NCI-H1092 treated with DMSO at 0.1 percent for 48 hours (cell line): ENCODE measurements around the gene C11orf24.
"Not testable (repeated sequence)": the region's sequence is repeated elsewhere in the genome, so short reads cannot be mapped to it uniquely, and the experiment has no call there.

Experiments
- DNase-seq: peaks from one replicate; lab custom pipeline; 2025; lab: John Stamatoyannopoulos, UW

C11orf24 gene

GRCh38 chr11:68271781-68272608, at the start of gene C11orf24:
Gene C11orf24, minus strand, starts transcription at chr11:68271973. Its CDS starts 8,206 bp downstream, at chr11:68263767.
- DNase-seq: peak; percentile 96

DNA sequence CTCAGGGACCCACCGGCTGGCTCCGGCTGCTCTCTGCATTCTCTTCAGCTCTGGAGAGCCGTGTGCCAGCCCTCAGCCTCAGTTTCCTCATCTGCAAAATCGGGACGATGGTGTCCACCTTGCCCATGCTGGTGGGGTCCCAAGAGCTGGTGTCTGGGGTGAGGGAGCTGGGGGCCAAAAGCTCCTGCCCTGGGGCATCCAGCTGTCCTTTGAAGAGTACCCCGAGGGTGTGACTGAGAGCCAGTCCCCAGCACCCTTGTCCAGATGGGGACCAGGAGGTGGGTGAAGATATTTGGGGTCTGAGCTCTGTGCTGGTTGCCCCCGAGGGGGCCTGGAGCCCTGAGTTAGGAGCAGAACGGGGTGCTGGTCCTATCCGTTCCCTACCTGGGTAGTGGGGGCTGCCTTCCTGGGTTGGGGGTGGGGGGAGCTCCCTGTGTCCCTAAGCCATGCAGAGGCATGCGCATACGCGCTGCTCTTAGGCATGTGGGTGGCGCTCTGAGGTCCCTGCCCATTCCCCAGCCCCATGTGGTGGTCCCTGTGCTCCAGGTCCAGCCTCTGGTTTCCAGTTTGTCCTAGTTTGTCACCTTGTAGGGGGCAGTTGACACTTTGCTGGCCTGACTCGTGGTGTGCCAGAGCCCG, 45.5 kb upstream of the C11orf24 start:
- DNase-seq: no peak

DNA sequence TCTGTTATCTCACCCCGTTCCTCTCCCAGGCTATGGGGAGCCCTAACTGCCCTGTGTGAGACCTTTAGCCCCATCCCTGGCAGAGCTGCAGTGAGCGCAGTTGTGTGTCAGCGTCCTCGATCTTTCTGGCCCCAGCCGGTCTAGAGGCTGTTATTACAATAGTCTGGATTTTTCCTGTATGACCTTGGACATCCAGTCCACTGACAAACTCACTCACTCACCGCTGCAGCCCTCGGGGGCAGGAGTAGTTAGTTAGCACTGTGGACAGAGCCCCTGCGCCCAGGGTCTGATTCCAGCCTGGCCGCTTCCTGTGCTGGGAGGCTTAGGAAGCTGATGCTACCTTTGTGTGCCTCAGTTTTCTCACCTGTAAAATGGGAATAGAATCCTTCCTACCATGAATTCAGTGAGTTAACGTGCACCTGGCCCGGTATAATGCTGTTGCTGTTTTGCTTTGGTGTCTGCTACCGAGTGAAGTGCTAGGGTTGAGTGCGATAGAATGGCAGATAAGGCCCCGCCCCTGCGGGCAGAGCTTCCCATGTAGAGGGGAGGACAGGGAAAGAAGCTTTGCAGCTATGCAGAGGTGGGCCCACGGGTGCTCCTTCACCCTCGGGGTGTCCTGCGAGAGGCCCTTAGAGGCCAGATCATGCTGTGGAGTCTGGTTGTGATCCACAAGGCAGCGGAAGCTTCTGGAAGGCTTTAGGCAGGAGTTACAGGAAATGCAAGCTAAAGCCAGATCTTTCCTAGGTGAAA, 43.6 kb upstream of the C11orf24 start:
- DNase-seq: no peak

GRCh38 chr11:68314203-68315170, 42.7 kb upstream of the C11orf24 start:
- DNase-seq: no peak

DNA sequence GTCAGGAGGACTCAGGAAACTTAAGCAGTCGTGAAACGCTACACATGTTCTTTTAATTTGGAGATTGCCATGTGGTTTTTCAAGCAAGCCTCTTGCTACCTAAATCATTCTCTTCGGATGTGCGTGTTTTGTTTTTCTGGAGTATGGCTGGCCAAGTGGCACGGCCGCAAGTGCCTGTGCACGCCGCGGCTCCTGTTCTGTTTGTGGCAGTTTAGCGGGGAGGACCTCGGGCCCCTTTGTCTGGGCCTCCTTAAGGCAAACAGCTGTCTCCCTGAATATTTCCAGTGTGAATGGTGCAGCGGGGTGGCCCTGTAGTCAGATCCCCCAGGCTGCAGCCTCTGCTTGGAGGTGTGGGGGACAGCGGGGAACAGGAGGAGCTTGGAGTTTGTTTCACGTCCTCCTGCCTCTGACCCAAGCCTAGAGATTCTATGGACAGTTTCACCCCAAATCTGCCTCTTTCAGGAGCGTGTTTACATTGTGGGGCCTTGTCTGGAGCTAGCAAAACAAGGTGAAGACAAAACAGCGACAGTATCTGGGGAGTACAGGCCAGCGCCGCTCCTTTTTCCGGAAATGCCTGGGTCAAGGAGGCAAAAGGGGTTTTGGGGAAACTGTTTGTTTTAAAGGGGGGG, 41.9 kb upstream of the C11orf24 start:
- DNase-seq: peak; percentile 9

- DNase-seq: no peak
Measured at GRCh38 chr11:68312780-68313573, 41.2 kb upstream of the C11orf24 start.

DNA sequence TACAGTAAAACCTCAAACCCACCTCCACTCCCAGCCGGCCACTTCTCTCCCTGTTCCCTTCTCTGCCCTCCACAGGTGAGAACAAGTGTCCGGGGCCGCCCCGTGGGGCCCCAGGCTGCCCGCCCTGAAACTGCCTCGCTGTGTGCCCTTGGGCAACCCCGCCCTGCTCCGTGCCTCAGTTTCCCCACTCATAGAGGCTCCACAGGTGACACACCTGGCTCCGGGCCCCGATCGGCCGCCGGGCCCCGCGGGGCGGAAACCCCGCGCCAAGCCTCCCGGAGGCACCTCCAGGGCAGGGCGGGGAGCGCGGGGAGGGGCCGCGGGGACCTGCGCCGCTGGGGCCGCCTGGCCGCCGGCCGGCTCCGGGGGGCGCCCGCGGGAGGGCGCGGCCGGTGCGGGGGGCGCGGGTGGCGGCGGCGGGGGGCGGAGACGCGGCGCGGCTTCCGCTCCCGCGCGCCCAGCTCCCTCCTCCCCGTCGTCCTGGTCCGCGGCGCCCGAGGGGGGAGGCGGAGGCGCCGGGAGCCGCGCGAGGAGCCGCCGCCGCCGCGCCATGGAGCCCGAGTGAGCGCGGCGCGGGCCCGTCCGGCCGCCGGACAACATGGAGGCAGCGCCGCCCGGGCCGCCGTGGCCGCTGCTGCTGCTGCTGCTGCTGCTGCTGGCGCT, 40.5 kb upstream of the C11orf24 start, which contains the start of gene LRP5:
Gene LRP5, plus strand, starts transcription at position 475 of the 663 bp plus-strand sequence. Its CDS starts 124 bp downstream, at position 599.
- DNase-seq: no peak

DNA sequence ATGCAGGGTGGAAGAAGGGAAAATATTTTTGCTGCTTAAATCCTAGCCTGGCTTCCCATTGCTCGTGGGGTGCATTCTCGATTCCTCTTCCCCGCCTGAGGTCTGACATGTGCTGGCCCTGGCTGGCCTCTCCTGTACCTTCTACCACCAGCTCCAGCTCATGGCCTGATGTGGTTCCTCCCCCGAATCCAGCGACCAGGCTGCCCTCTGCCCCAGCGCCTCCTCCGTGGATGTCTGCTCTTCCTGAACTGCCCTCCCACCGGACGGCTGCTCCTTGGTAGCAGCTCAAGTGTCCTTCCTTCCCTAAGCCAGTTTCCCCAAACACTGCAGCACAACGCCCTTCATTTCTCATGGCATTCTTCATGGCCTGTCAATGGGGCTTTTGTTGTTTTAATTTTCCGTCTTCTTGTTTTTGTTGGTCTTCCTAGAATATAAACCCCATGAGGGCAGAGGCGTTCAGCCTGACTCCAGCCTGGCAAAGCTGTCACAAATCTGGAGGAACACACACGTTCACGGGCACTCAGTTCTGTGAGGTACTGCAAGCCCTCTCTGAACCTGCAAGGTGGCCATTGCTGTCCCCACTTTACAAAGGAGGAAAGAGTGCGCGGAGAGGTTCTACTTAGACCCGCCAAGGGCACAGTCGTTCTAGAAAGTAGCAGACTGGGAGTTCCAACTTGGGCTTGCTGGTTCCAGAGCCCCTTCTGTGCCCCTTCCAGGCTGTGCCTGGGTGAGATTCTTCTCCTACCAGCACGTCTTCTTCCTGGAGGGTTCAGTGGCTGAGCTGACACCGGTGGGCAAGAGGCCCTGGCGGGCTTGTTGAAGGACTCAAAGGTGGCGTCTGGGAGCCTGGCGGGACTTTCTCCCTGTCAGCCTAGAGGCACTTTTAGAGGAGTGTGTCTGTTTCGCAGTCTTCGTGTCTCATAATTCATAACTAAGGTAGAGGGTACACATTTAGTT, 39.7 kb upstream of the C11orf24 start:
- no peak for DNase-seq

DNA sequence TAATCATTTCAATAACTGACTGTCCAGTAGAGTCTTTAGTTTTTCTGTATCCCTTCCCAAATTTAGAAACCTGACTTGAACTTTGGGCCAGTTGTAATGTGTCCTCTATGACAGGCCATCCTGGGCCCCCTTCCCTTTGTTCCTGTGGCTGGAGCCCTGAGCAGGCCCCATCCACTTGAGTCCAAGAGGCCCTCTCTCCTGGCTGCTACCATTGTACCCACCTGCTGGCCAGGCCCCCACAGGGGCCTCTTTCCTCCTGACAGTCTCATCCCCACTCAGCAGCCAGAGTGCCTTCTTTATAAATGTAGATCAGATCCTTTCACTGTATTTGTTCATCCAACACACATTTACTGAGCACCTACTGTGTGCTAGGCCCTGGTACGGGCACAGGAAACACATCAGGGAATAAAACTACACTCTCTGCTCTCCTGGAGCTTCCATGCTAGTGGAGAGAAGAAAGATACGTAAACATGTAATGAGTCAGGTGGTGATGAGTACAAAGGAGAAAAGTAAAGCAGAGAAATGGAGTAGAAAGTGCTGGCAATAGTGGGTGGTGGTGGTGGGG, 37.9 kb upstream of the C11orf24 start:
- no peak for DNase-seq

GRCh38 chr11:68308068-68308467, 36.3 kb upstream of the C11orf24 start:
- DNase-seq: no peak

DNA sequence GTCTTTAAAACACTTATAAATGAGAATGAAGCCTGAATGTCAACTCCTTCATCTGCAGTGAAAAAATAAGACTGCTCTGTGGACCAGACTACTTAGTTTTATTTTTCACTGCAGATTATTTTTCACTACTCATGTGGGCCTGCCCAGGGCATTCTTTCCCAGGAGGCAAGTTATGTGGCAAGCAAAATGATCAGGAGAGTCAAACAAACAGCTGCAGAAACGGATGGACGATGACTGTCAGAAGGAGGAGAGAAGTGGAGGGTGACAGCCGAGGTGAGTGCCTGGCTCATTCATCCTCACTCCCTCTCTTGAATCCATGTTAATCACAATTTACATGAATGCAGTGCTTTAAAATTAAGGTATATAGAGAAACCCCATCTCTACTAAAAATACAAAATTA, 34.9 kb upstream of the C11orf24 start:
- DNase-seq: no peak

DNA sequence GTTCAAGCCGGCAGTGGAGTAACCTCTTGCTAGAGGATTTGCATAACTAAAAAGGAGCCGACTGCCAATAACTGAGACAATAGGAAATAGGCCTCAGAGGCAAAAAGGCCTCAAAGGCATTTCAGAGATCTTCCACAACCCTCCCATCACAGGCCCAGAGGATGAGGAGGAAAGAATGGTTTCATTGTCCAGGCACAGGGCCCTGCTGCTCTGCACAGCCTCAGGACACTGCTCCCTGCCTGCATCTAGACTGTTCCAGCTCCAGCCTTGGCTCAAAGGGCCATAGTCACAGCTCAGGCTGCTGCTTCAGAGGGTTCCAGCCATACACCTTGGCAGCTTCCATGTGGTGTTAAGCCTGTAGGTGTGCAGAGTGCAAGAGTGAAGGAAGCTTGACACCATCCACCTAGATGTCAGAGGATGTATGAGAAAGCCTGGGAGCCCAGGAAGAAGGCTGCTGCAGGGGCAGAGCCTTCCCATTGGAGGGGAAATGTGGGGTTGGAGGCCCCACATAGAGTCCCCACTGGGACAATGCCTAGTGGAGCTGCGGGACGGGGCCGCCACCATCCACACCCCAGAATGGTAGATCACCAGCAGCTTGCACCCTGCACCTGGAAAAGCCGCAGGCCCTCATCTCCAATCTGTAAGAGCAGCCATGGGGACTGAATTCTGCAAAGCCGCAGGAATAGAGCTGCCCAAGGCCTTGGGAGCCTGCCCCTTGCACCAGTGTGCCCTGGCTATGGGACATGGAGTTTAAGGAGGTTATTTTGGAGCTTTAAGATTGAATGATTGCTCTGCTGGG, 32.4 kb upstream of the C11orf24 start:
- DNase-seq: no peak

- DNase-seq: no peak
Measured at GRCh38 chr11:68303083-68303482, 31.3 kb upstream of the C11orf24 start.

- DNase-seq: no peak
Measured at GRCh38 chr11:68302670-68303069, 30.9 kb upstream of the C11orf24 start.

DNA sequence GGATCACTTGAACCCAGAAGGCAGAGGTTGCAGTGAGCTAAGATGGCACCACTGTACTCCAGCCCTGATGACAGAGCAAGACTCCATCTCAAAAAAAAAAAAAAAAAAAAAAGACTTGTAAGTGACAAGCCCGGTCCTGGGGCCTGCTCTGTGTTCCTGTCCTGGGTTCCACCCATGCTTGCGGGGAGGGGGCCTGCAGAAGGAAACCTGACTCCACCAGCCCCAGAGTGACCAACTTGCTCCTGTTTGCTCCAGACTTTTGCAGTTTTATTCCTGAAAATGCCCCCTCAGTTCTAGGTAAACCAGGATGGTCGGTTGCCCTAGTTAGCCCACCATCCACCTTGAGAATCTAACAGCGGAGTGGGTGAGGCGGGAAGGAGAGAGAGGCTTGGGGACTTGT, 30.5 kb upstream of the C11orf24 start:
- no peak for DNase-seq

- DNase-seq: no peak
Measured at GRCh38 chr11:68300076-68300830, 28.5 kb upstream of the C11orf24 start.

- DNase-seq: not testable (repeated sequence)
Measured at GRCh38 chr11:68299517-68299879, 27.7 kb upstream of the C11orf24 start.
